Kidney glomerular epithelial cell (primary cell): ENCODE data around the gene FNDC1.

Experiments
- DNase-seq: peaks from one replicate; lab custom pipeline; 2025; lab: John Stamatoyannopoulos, UW

The FNDC1 gene

DNA sequence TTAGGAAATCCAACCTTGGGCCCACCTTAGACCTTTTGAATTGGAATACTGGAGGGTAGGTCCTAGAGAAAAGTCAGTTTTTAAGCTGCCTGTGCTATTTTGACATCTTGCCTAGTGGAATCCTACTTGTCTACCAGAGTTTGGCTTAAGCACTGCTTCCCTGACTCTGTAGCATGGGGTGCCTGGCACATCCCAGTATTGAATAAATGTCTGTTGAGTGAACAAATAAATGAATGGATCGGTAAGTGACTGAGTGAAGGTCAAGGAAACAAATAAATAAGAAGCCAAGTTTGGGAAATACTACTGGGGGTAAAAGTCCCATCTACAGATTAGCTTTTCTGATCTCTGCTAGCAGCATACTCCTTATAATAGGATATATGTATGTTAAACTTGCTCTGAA lies 140.5 kb downstream of the FNDC1 start:
- no peak for DNase-seq

DNA sequence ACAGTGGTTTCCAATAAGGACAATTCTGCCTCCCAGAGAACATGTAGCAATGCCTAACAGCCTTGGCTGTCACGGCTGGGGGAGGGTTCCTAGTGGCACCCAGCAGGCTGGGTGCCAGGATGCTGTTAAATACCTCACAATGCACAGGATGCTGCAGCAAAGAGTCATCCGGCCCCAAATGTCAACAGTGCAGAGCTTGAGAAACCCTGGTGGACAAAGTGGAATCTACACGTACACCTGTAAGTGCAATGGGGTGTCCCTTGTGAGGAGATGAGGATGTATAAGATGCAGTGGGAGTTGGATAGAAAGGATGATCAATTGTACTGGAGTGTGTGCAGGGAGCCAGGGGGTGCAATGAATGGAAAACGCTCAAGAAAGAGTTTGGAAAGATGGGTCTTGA lies 142.4 kb downstream of the FNDC1 start:
- no peak for DNase-seq

DNA sequence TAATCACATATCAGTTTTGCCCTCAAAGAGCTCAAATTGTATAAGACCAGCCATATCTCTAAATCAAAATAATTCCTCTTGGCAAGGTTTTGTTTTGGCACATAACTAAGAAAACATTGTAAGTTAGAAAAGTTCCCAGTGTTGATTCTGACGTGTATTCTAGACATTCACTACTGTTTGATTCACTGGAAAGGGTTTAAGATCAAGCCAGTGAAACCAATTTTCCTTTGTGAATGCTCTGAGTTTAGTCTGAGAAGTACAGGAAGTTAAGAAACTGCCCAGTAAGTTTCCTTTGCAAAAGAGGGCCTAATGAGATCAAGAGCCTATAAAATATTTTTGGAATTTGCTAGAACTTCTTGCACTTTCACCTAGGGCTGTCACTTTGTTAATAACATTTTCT lies 143.0 kb downstream of the FNDC1 start:
- no peak for DNase-seq

DNA sequence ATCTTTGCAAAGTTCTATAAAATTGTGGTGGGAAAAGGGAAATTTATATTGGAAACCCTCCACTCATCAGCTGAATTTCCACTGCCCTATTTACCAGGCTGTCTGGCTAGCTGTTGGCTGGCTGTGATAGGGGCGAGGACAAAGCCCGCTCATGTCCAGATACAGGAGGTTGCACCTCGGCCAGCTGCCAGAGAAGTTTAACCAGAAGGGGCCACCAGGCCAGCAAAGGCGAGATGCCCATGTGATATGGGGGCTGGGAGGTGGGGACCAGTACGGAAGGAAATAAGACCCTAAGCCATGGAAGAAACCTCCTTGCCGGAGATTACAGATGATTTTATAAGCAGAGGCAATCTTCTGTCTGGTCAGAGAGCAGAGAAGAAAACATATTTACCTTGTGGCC lies 143.8 kb downstream of the FNDC1 start:
- DNase-seq = no peak

DNA sequence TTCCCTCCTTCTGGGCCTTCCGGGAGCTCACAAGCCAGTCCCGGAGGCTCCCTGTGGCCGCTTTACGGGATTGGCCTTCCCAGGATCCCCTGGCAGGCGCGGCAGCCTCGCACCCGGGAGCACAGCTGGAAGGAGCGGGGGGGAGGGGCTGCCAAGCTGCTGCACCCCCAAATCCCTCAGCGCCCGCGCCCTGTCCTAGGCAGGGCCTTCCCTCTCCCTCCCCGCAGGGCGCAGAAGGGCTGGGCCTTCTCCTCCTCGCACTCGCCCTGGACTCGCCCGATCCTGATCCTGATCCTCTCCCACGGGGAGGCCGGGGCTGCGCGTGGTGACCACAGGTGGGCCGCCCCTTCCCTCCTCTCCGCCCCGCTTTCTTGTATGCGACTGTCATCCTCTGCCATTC lies 146.4 kb downstream of the FNDC1 start:
- no peak for DNase-seq

- DNase-seq = no peak
These were observed 148.2 kb downstream of the FNDC1 start for GRCh38 chr6:159317430-159317829.

GRCh38 chr6:159321267-159321666 lies 152.1 kb downstream of the FNDC1 start:
- no peak for DNase-seq
